Tibial nerve (tissue), 4 donors: ENCODE results near the gene PKNOX2. TPM values are rescaled to one million over a fixed set of nuclear protein-coding genes. Genes with fewer than 3 reads are reported as not detected.

Source experiments
- DNase-seq, 2 donors: peaks; one replicate each; pipeline ENCODE4 v3.0.0-alpha.2; 2019; ENCODE audit warnings: low spot score in 2 of 2
- H3K27ac ChIP-seq, 4 donors: fragments of 200-600 bp; sonication (generic) in 3 of 4; one replicate each; pipeline ENCODE4 v1.5.1; 2017 to 2019; ENCODE audit warnings: mild to moderate bottlenecking in 1 of 4
- H3K27me3 ChIP-seq, 2 donors: fragments of 200-600 bp; sonication (generic) in 1 of 2; one replicate each; pipeline versions ENCODE4 v1.5.1 to v1.6.0; 2017 to 2019
- H3K36me3 ChIP-seq, 3 donors: fragments of 200-600 bp; sonication (generic); one replicate each; pipeline ENCODE4 v1.5.1; 2018 to 2019
- H3K4me1 ChIP-seq, 4 donors: fragments of 200-600 bp; sonication (generic) in 3 of 4; one replicate each; pipeline ENCODE4 v1.5.1; 2017 to 2019
- H3K4me3 ChIP-seq, 4 donors: fragments of 200-600 bp; sonication (generic) in 3 of 4; one replicate each; pipeline ENCODE4 v1.5.1; 2017 to 2019; ENCODE audit warnings: mild to moderate bottlenecking in 1 of 4, moderate library complexity in 1 of 4
- H3K9me3 ChIP-seq, 4 donors: fragments of 200-600 bp; sonication (generic) in 3 of 4; one replicate each; pipeline ENCODE4 v1.5.1; 2017 to 2019
- EP300 ChIP-seq, 2 donors: sonication (generic); formaldehyde crosslinking; IDR thresholded peaks; one replicate each; pipeline ENCODE4 v1.6.1; 2017; ENCODE audit warnings: antibody characterized with exemption in 2 of 2, mild to moderate bottlenecking in 1 of 2
- POLR2A ChIP-seq, 2 donors: fragments of 450-650 bp; IDR thresholded peaks; one replicate each; pipeline ENCODE4 v1.6.1; 2017; ENCODE audit warnings: antibody characterized with exemption in 2 of 2, mild to moderate bottlenecking in 2 of 2, moderate library complexity in 2 of 2
- WGBS, 2 donors: methylation state at CpG; one replicate each; pipeline ENCODE4 v1.1.5; 2018; 5-methylcytosine and 5-hydroxymethylcytosine counted together
- total RNA-seq, 4 donors: library from RNA; depleted of rRNA; stranded (reverse); fragments of >200 nt; gene quantifications; one replicate each; pipeline ENCODE4 v1.1.0, GENCODE V29; 2016
- TF ChIP-seq, protein P1 (sequence below), 5 experiments: fragments of 200-600 bp in 3 of 5; fragments of 450-650 bp in 2 of 5; sonication (generic) in 3 of 5; IDR thresholded peaks; one replicate each; pipeline ENCODE4 v1.5.1; 2016 to 2019; ENCODE audit warnings: antibody characterized with exemption in 5 of 5, mild to moderate bottlenecking in 3 of 5, moderate library complexity in 2 of 5

PKNOX2 gene
- total RNA-seq, 4 donors from 2014 or later, result 5.7 to 7.2 (median 6.4) TPM

- Histone ChIP-seq H3K4me1 (no peaks in the 10 kb centered on the region), H3K4me3 (no peak overlapping the region), H3K36me3 (peaks cover 0 to 34% (median 0%) of the 10 kb centered on the region in 3 donors), H3K27me3 (no peaks in the 10 kb centered on the region), H3K27ac (no peak overlapping the region), H3K9me3 (no peaks in the 10 kb centered on the region)
- no peak for DNase-seq
- 92 to 95% methylated on average over 8 of the region's 8 CpGs for whole genome bisulfite sequencing, 2 donors
- TF ChIP-seq, protein P1, sequence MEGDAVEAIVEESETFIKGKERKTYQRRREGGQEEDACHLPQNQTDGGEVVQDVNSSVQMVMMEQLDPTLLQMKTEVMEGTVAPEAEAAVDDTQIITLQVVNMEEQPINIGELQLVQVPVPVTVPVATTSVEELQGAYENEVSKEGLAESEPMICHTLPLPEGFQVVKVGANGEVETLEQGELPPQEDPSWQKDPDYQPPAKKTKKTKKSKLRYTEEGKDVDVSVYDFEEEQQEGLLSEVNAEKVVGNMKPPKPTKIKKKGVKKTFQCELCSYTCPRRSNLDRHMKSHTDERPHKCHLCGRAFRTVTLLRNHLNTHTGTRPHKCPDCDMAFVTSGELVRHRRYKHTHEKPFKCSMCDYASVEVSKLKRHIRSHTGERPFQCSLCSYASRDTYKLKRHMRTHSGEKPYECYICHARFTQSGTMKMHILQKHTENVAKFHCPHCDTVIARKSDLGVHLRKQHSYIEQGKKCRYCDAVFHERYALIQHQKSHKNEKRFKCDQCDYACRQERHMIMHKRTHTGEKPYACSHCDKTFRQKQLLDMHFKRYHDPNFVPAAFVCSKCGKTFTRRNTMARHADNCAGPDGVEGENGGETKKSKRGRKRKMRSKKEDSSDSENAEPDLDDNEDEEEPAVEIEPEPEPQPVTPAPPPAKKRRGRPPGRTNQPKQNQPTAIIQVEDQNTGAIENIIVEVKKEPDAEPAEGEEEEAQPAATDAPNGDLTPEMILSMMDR (IDR thresholded peaks at IDR 0.05), result no peak
- TF ChIP-seq EP300 (IDR thresholded peaks at IDR 0.05) (no peak), POLR2A (IDR thresholded peaks at IDR 0.05) (no peak)
Measured at GRCh38 chr11:125464666-125465065, 300.1 kb downstream of the PKNOX2 start.

DNA sequence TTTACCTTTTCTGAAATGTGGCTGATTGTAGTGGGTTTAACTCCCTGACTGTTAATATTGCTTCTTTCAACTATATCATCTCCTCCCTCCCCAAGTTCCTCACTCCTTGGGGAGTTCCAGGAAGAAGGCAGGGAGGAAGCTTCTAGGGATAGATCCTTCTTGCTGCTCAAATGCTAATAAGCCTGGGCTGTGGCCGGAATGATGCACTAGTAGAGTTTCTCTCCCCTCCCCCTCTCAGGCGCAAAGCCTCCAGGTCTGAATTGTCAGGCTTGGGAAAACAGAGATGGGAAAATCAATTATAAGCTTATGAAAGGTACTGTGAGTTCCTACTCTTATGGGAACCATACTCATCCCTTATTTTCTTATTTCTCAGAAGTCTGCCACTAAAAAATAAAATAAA is 300.7 kb downstream of the PKNOX2 start:
- no peak overlapping the region for H3K27ac ChIP-seq
- 65 to 81% methylated on average over 2 of the region's 2 CpGs for WGBS, 2 donors
- TF ChIP-seq, protein P1 (IDR thresholded peaks at IDR 0.05), result no peak
- TF ChIP-seq EP300 (IDR thresholded peaks at IDR 0.05) (no peak), POLR2A (IDR thresholded peaks at IDR 0.05) (no peak)

DNA sequence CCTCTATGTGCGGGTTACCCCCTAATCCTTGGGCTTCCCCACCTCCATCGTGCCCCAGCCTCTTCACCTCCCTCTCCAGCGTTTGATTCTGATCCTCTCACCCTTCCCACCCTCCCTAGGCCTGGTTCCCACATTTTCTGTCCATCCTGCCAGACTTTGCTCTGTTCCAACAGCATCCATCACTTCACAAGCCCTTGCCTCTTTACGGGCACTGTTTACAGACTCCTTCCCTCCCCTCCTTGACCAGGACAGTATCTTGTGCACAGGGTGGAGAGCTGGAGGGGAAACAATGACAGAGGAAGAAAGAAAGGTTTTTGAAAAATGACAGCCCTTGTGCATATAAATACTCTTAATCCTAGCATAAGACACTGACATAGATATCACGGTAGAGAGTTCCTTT is 301.1 kb downstream of the PKNOX2 start:
- no peak overlapping the region for H3K27ac ChIP-seq
- H3K9me3 ChIP-seq, result no peaks in the 10 kb centered on the region
- DNase-seq, result no peak
- no peak for TF ChIP-seq POLR2A (IDR thresholded peaks at IDR 0.05)
- TF ChIP-seq, protein P1 (IDR thresholded peaks at IDR 0.05), result no peak
- no peak for TF ChIP-seq EP300 (IDR thresholded peaks at IDR 0.05)
- H3K27me3 ChIP-seq, result no peaks in the 10 kb centered on the region
- H3K4me3 ChIP-seq, result no peak overlapping the region
- peaks cover 0 to 5% (median 0%) of the 10 kb centered on the region in 4 donors for H3K4me1 ChIP-seq
- WGBS, 2 donors, result 57 to 63% methylated on average over 5 of the region's 5 CpGs
- peaks cover 0 to 34% (median 0%) of the 10 kb centered on the region in 3 donors for H3K36me3 ChIP-seq

More for the DNA sequence above, 300.7 kb downstream of the PKNOX2 start:
- Histone ChIP-seq H3K9me3 (no peaks in the 10 kb centered on the region), H3K36me3 (peaks cover 0 to 34% (median 0%) of the 10 kb centered on the region in 3 donors), H3K4me3 (no peak overlapping the region), H3K4me1 (peaks cover 0 to 2% (median 0%) of the 10 kb centered on the region in 4 donors), H3K27me3 (no peaks in the 10 kb centered on the region)
- DNase-seq, result no peak

- H3K27me3 ChIP-seq, result no peaks in the 10 kb centered on the region
- H3K4me3 ChIP-seq, result no peak overlapping the region
- peaks cover 0 to 12% (median 0%) of the 10 kb centered on the region in 3 donors for H3K36me3 ChIP-seq
- no peak for DNase-seq
- H3K27ac ChIP-seq, result no peak overlapping the region
- peaks cover 0 to 5% (median 0%) of the 10 kb centered on the region in 4 donors for H3K4me1 ChIP-seq
- no peaks in the 10 kb centered on the region for H3K9me3 ChIP-seq
- TF ChIP-seq EP300 (IDR thresholded peaks at IDR 0.05) (no peak), POLR2A (IDR thresholded peaks at IDR 0.05) (no peak)
- TF ChIP-seq, protein P1 (IDR thresholded peaks at IDR 0.05), result no peak
Measured at GRCh38 chr11:125468025-125468424, 303.5 kb downstream of the PKNOX2 start.

DNA sequence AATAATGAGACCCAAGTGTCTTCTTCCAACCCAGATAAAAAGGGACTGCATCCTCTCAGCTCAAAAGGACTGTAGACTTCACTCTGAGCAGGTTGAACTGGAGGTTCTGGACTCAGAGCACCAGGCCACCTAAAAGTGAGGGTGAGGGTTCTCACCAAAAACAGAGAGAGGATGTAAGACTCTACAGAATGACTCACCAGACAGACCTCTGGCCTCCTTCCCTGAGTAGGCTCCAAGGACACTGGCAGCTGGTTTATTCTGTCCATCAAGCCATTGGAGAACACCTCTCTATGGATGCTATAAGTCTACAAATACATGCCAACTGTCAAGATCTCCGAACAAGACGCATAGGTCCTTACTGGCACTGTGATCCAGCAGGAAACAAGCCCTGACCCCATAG is 304.3 kb downstream of the PKNOX2 start:
- Histone ChIP-seq H3K4me3 (no peak overlapping the region), H3K9me3 (no peaks in the 10 kb centered on the region), H3K27me3 (no peaks in the 10 kb centered on the region), H3K27ac (no peak overlapping the region), H3K36me3 (peaks cover 0 to 7% (median 0%) of the 10 kb centered on the region in 3 donors), H3K4me1 (peaks cover 0 to 5% (median 0%) of the 10 kb centered on the region in 4 donors)
- WGBS, 2 donors, result 91 to 100% methylated on average over 2 of the region's 2 CpGs
- no peak for TF ChIP-seq POLR2A (IDR thresholded peaks at IDR 0.05)
- no peak for TF ChIP-seq EP300 (IDR thresholded peaks at IDR 0.05)
- TF ChIP-seq, protein P1 (IDR thresholded peaks at IDR 0.05), result no peak
- no peak for DNase-seq
